CD4-positive, alpha-beta T cell treated with Interleukin-6 for 4 hours (primary cell): ENCODE measurements around the gene PLXNA2.

Experiments
- DNase-seq: peaks from one replicate; pipeline ENCODE4 v3.0.0-alpha.2; 2020; ENCODE audit warnings: mixed read lengths

The PLXNA2 gene

DNA sequence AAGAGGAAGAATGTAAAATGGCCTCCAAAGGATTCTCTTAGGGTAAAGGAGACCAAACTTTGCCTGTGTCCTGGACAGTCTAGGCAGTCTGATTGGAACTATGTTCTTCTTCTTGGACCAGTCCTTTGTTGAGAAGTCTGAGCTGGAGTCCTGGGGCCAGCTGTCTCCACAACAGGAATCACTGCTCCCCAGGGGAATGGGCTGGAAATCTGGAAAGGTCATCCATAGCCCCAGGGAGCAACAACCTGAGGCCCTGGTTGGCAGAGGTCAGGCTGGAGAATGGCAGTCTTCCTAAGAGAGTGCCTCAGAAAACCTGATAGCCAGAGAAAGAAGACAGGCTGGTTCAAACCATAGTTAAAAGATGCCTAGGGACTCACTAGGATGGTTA lies 68.7 kb downstream of the PLXNA2 start:
- DNase-seq, result no peak

DNA sequence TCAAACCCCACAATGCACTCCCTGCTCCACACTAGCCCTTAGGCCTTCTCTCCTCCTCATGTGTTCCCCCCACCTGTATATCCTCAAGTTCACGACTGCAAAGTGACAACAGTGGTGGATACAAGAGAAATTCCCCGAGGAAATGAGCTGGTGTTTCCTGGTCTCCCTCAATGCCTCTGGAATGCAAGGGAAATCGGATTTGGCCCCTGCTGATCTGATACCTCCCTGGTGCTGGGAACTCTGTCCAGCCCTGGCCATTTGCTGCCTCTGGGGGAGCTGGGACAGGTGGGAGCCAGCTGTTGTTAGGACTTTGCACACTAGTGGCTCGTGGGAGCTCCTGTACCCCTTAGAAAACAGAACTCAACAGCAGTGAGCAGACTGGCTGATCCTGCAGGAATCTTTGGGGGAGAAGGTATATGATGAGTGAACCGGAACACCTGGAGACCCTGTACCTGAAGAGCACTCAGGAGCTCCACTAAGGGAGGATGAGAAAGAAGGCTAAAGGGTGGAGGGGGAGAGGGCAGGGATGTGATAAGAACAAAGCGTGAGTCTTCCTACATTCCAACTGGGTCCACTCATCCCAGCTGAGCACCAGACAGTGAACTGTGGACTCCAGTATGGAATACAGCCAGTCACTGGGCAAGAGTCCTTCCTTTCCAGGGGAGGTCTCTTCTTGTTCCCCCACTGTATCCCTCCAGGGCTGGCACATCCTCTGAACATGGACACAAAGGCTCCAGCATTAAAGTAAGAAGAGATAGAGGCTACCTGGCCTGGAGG lies 69.3 kb downstream of the PLXNA2 start:
- no peak for DNase-seq

DNA sequence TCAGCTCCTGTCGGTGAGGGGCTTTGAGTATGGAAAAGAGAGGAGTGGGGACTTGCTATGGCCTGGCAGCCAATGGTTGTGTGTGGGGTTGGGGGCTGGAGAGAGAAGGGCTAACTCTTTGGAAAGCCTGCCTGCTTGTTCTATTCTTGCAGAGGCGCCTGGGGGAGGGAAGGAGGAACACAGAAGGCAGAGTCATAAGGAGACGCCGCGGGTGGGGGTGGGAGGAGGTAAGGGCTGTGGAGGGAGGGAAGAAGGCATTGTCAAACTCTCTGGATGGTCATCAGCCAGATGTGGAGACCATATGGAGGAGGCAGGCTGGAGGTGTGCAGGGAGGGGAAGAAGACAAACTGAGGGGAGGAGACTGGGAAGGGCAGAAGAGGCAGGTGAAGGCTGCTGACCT lies 70.0 kb downstream of the PLXNA2 start:
- no peak for DNase-seq

DNA sequence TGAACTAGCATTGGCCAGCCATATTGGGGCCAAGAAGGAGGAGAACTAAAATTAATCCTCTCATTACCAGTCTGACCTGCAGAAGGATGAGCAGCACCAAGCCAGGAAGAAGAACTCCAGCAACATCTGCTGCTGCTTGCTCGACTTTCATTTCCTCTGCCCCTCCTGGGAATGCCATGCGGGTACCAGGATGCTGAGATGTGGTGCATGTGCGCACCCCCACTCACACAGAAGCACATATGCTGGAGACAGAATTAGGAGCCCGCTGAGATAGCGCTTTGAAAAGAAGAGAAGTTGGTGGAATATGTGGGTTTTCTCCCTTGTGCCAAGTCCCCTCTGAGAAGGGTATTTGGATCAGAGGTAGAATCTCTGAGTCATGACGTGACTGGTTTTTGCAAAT lies 70.4 kb downstream of the PLXNA2 start:
- DNase-seq, result no peak

DNA sequence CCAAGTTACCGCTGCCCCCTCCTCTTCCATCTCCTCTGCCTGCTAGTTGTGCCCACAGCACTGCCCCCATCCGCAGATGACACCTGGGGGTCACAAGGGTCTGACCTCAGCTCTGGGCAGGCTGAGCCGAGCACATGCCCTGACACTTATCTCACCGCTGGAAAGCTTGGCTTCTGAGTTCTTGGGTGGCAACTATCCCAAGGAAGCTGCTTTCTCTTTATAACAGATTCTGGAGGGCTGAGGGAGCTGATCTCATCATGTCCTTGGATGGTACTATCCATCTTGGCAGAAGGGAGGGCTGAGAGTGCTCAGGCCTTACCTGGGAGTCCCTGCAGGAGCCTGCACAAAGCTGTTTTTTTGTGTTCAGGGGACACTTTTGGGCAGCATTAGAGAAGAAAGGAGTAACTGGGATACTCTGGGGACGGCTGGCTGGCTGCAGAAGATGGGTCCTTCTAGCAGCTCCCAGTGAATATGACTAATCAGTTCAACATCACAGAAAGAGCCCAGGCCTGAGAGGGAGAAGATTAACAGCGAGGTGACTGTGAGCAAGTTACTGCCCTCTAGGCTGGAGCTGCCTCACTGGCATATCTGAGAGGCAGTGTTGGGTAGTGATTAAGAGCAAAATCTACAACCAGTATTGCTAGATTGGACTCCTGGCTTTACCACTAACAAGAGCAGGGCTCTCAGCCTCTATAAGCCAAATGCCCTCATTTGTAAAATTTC lies 71.6 kb downstream of the PLXNA2 start:
- DNase-seq, result no peak

DNA sequence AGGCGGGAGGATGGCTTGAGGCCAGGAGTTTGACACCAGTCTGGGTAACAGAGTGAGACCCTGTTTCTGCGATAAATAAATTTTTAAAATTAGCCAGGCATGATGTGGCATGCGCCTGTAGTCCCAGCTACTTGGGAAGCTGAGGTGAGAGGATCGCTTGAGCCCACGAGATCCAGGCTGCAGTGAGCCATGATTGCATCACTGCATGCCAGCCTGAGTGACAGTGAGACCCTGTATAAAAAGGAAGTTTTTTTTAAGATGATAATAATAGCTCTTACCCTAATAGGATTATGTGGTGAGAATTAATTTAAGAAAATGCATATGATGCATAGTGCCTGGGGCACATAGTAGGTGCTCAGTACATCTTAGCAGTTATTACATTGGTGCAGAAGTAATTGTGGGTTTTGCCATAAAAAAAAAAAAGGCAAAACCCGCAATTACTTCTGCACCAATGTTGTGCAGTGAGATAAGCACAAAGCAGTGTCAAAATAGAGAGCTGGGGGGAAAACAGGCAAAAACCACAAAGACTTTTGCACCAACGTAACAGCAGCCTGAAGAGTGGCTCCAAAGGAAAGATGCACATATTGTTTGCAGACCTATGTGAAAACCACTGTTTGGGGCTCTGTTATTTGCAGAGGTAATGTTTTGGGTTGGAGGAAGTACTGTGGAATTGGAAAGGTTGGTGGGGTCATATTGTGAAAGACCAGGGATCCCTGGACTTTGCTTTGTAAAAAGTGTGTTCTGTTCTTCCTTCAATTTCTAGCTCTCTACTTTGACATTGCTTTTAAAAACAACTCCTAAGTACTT lies 72.4 kb downstream of the PLXNA2 start:
- DNase-seq, result no peak

DNA sequence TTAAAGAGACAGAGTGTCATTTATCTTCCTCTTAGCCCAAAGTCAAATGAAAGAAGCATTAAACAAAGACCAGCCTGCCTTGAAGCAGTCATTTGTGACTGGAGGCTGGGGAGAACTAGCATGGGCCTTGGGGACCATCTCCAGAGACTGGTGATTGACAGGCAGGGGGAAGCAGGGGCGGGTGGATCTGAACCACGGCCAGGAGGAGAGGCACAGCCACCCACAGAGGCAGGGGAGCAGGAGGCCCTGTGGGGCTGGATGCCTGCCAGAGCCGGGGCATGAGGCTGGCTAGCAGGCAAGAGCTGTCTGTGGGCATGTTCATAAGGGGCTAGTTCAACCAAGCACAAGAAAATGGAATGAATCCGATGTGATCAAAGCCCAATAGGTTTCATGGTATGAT lies 73.9 kb downstream of the PLXNA2 start:
- DNase-seq, result no peak

DNA sequence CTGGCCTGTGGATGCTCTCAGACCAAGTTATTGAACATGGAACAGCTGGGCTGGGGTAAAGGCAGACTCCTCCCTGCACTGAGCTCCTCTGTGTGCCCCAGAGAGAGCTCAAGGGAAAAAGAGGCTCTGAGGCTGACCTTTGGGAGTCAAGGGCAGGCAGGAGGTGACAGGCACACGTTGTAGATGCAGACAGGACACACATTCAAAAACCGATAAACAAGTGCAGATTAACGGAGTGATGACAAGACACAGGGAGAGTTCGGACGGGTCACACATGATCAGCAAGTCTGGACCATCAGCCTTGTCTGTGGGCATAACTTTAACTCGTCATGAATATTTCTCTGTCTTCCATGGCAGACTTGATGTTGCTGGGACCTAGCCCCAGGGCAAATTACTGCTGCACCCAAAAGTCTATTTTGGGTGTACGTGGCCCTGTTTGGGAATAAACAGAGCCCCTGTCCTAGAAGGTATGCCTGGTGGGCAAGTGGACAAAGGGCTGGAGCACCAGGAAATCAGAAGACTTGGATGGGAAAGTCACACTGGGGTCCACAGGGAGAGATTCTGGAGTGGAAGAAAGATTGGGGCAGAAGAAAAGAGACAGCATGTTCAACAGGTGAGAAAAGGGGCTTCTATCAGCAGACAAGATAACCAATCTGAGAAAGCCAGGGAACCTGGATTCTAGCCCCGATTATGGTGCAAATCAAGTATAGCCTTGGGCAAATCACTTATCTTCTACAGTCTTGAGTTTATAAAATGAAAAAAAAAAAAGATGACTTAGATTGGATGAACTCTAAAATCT lies 74.9 kb downstream of the PLXNA2 start:
- DNase-seq, result no peak

DNA sequence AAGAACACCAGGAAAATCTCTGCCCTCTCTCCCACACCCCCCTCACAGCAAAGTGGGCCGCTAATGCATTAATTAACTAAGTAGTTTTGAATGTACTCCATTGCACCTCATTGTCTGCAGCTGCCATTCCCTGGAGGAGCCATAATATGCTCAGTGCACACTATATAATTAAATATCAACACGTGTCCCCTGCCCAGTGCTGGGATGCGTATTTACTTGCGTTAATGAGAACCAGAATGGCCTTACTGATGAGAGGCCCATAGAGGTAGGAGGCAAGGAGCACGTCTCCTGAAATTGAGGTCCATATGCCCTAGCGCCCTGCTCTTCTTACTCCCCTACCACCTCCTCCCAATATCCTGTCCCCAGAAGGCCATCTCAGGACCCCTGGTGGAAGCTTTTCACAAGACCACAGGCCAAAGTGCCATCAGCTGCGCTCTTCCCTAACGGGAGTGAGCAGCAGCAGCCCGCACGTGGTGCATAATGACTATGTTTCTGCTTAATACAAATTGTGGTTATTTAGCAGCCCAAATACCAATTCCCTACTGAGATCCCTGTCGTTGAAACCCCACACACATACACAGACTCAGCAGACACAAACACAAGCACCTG lies 76.8 kb downstream of the PLXNA2 start:
- DNase-seq, result no peak

DNA sequence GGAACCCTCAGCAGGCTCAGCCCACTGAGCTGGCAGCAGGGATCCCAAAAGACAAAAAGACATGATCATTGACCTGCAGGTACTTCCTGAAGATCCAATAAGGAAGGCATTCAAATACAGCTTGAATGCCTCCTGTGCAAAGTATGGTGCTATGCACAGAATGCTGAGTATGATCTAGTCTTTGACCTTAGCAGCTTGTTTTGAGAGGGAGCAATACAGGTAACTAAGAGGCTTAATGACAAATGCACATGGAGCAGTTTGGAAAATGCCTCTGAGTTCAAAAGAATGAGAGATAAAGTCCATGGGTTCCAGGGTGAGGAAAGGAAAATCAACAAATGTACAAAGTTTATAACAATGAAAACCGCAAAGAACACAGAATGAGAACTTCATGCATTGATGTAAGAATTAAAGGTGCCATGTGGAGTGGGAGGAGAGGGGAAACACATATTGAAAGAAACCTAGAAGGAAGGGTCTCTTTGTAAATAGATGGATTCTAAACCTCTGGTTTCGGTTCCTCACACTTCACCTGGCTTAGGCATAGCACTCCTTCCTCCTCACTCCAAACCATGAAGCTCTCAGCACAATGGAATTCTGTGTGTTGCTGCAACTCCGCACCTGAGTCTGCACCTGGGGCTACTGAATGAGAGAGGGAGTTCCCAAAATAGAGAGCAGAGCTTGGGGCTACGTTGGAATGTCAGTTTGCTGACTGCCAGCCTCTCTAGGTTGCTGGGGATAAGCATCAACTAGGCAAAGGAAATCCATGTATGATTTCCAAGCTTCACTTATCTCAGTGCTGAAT lies 77.6 kb downstream of the PLXNA2 start:
- DNase-seq, result no peak

DNA sequence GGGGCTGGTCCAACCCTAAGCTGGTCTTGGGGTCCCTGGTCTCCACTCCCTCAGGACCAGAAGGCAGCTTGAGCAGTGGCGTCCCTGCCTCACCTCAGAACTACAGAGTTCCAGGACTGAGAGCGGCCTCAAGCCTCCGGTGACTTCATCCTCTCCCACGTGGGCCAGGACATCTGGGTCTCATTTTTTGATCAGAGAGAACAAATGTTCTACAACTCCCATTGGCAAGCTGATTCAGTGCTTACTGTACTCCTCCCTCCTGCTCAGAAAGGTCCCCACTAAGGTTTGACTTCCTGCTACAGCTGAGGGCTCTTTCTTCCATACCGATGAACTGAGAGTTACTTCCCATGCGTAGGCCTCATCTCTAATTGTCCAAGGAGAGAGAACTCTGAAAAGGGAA lies 78.5 kb downstream of the PLXNA2 start:
- DNase-seq, result no peak

DNA sequence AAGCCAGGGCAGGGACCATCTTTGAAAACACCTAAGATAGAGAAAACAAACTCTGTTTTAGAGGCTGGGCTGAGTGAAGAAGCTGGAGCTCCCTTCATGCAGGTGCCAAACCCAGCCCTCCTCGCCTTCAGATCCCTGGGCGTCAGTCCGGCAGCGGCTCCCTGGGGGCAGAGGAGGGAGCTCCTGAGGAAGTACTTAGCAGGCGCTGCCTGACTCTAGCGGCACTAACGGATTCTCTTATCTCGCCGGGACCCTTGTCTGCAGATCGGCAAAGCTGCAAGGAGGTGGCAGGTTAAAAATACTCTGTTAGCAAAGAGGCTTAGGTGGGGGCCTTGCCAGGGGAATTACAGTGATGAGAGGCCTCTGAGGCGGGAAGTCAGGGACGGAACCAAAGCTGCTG lies 79.6 kb downstream of the PLXNA2 start:
- DNase-seq, result no peak

DNA sequence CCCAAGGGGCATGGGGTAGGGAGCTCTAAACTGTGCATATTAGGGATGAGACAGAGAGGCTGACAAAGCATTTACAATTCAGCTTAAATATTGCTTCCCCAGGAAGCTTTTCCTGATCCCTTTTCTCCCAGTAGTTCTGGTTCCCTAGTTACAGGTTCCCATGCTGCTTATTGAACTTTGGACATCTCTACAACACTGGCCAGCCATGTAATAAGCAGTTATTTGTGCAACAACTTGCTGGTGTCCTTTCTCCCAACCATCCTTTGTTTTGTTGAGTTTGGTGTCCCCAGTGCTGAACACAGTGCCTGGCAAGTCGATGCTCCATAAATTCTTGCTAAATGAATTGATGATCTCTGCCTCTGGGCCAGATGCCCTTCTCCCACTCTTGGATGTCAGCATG lies 80.6 kb downstream of the PLXNA2 start:
- DNase-seq, result no peak

DNA sequence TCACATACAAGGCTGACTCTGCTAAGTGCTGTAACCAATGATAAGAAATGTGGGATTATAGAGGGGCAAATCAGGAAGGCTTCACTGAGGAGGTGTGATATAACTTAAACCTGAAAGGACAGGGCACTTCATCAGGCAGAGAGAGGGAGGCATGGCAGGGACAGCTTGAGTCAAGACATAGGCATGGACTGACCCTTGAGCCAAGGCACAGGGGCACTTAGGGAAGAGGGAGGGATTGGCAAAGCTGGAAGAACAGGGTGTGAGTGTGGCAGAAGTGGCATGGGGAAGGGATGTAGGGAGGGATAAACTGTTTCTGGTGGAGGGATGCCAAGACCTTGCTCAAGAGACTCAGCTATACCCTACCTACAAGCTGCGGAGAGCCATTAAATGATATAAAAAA lies 81.3 kb downstream of the PLXNA2 start:
- no peak for DNase-seq

DNA sequence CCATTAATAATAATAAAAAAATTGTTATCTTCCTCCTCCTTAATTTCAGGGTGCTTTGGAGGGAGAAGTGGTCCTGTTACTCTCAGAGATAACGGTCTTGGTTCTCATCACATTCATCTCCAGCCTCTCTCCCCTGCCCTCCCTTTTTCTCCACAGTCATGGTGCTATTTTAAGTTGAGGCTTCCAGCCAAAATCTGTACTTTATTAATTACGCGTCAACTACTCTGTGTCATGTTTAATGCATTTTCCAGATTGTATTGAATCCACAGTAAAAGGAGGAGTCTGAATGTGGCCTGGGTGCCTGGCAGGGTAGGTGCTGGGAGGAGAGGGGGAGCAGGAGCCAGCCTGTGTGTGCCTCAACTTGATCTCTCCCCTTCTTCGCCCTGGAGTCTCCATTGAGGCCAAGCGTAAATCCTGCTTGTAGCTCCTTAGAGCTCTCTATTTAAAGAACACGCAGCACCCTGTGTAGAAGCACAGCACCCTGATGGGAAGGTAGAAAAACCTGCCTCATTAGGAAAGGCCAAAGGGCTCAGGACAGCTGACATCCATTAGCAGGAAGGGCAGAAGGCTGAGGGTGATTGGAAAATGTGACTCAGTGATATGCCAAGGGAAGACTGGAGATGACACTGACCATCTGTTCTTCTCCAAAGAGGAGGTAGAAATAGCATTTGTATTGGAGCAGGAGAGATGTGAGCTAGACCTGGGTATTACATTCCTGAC lies 82.4 kb downstream of the PLXNA2 start:
- no peak for DNase-seq

DNA sequence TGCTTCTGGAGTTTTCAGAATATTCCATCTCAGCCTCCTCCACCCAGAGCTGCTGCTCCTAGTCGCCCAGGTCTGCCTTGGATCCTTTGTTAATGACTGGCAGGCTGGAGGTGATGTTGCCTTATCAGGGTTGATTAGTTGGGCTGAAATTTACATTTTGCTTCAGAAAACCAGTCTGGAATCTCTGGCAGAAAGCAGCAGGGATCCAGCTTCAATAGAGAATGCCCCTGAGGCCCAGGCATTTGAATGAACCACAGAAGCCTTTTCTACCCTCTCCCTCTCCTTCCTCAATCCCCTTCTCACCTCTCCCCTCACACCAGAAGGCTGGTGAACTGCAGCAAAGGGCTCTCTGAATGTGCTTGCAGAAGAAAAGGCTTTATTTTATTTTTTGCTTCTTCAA lies 83.2 kb downstream of the PLXNA2 start:
- DNase-seq, result no peak

DNA sequence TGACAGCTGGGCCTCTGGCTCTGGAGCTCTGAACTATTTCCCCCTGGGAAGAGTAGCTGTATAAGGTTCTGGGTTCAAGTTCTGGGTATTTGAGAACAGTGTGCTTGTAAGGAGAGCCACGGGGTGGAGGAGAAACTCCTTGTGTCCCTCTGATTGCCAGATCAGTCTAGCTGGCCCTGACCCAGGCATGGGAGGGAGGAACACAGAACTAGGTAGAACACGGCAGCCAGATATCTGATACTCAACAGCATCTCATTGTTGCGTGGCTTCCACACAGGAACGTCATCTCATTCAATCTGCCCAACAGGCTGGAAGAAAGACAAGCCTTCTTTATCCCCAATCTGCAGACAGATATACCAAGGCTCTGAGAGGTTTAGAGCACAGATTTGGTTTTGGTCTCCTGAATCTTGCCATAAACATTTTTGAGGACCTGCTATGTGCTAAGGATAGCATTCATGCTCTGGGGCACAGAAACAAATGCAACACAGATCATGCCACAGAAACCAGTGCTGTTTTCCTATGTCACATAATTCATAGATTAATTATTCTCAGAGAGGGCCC lies 83.8 kb downstream of the PLXNA2 start:
- DNase-seq, result no peak

DNA sequence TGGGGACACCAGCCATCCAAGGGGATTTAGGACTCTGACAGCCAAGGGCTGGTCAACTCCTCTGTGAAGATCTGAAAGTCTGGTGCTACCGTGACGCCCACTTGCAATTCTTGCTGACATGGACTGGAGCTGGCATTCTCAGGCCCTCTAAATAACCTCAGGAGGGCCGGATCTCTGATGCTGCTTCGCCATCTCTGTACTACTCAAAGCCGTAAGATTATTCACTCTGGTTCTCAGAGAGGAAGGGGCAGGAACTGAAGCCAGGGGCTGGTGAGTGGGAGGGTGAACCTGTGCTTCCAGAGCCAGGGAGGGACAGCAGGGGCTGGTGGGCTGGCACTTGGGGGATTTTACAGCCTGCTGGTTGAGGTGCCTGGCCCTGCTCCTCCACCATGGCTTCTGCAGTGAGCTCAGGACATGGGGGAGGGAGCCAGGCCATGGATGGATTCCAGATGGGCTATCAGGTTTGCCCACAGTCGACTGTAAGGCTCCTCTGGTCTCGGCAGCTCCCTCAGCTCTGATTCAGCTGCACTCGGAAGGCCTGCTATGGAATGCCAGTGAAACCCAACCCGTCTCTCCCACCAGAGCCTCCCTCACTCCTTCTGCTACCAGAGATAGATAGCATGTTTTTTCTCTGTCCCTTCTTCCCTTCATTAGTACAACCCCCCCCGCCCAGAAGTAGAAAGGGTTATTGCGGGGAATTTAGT lies 84.5 kb downstream of the PLXNA2 start:
- DNase-seq, result no peak

DNA sequence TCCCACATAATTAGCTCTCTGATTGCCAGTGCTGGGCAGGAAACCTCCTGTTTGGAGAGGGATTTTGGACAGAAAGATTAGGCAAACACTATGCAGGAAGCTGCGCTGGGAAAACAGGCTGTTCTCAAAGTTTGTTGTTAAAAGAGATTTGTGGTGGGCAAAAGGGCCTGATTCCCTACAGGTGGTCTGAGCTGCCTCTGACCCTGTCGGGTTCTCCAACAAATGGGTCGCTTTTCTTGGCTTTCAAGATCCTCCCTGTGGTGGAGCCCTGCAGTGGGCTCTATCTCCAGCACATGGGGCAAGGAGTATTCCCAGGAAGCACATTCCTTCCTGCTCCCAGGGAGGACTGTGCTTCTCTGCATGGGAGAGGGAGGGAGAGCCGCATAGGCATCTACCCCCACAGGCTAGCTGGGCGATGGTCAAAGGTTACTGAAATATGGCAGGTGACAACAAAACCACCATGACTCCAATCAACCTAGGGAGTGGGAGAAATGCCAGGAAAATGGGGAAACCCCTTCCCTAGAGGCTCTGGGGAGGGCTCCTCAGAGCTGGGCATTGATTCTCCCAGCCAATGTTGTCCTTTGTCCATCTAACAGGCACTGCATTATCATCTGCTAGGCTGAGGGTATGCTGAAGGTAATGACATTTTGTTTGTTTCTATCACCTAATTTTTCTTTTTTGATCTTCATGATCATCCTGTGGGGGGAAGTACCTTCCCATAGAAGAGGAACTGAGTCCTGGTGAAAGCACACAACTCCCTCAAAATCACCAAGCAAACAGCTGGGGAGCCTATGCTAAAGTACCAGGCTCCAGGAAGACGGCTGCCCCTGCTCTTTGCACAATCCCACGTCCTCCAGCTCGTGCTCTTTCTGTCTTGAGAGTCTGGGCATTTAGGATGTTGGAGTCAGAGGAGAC lies 85.3 kb downstream of the PLXNA2 start:
- DNase-seq, result no peak
